Gastrocnemius medialis (tissue), 4 donors: Measurements from ENCODE around the gene SNX24. TPM values are rescaled to one million over a fixed set of nuclear protein-coding genes. Genes with fewer than 3 reads are reported as not detected.

Experiments used
- ATAC-seq, 2 donors: fragments of 150-250 bp; one replicate each; pipeline ENCODE4 v1.9.1; 2016
- DNase-seq, 2 donors: peaks; one replicate each; pipeline ENCODE4 v3.0.0-alpha.2; 2019
- H3K27ac ChIP-seq, 4 donors: fragments of 200-600 bp; sonication (generic); 1 replicate in 1 of 4; 2 replicates in 3 of 4; pipeline ENCODE4 v1.5.1; 2016 to 2018; ENCODE audit warnings: mild to moderate bottlenecking in 2 of 4, moderate library complexity in 1 of 4
- H3K27me3 ChIP-seq, 3 donors: fragments of 200-600 bp; sonication (generic) in 2 of 3; 1 replicate in 1 of 3; 2 replicates in 2 of 3; pipeline versions ENCODE4 v1.5.1 to v1.6.0; 2016 to 2019; ENCODE audit warnings: mild to moderate bottlenecking in 1 of 3, moderate library complexity in 1 of 3
- H3K36me3 ChIP-seq, 2 donors: fragments of 200-600 bp; sonication (generic) in 1 of 2; one replicate each; pipeline ENCODE4 v1.5.1; 2017 to 2018
- H3K4me1 ChIP-seq, 2 donors: fragments of 200-600 bp; sonication (generic) in 1 of 2; one replicate each; pipeline ENCODE4 v1.5.1; 2016 to 2017; ENCODE audit warnings: mild to moderate bottlenecking in 2 of 2
- H3K4me3 ChIP-seq, 4 donors: fragments of 200-600 bp; sonication (generic) in 3 of 4; 1 replicate in 1 of 4; 2 replicates in 3 of 4; pipeline ENCODE4 v1.5.1; 2016 to 2019; ENCODE audit warnings: mild to moderate bottlenecking in 2 of 4
- H3K9me3 ChIP-seq, 3 donors: fragments of 200-600 bp; sonication (generic) in 2 of 3; 1 replicate in 1 of 3; 2 replicates in 2 of 3; pipeline ENCODE4 v1.5.1; 2016 to 2019
- CTCF ChIP-seq, 5 experiments: fragments of 450-650 bp in 3 of 5; fragments of 200-600 bp in 2 of 5; sonication (generic) in 2 of 5; IDR thresholded peaks in 4 of 5; conservative IDR thresholded peaks in 1 of 5; 1 replicate in 4 of 5; 2 replicates in 1 of 5; pipeline ENCODE4 v1.5.1; 2016 to 2019; ENCODE audit warnings: antibody characterized with exemption in 5 of 5, mild to moderate bottlenecking in 3 of 5, moderate library complexity in 3 of 5
- POLR2A ChIP-seq, 2 donors: fragments of 450-650 bp; IDR thresholded peaks; one replicate each; pipeline ENCODE4 v1.6.1; 2017; ENCODE audit warnings: antibody characterized with exemption in 2 of 2, mild to moderate bottlenecking in 2 of 2, moderate library complexity in 2 of 2
- in situ Hi-C, 4 donors: fragments of 200-750 bp; cut with MboI; loops; one replicate each; pipeline versions ENCODE4 v1.15.0 to v1.8.0; 2017; ENCODE audit warnings: low sequenced_read_pairs in 4 of 4
- intact Hi-C: fragments of 100-400 bp; cut with DNase I; formaldehyde crosslinking; loops from one replicate; pipeline ENCODE4 v1.15.1; 2023; ENCODE audit warnings: low total_unique reads
- total RNA-seq, 4 donors: library from RNA; depleted of rRNA; stranded (reverse); fragments of >200 nt; gene quantifications; one replicate each; pipeline versions ENCODE4 v1.1.0 to v1.2.3, GENCODE V29; 2016

Gene SNX24
- total RNA-seq, 4 donors from 2014 or later = 6.9 to 17.8 (median 10.6) TPM

GRCh38 chr5:122954719-122955118 lies 109.3 kb downstream of the SNX24 start:
- Histone ChIP-seq H3K36me3 (no peaks in the 10 kb centered on the region), H3K4me3 (no peak overlapping the region), H3K27me3 (no peaks in the 10 kb centered on the region), H3K4me1 (no peaks in the 10 kb centered on the region), H3K9me3 (peaks cover 0 to 4% (median 0%) of the 10 kb centered on the region in 3 donors), H3K27ac (no peak overlapping the region)
- in situ Hi-C loops (no loop called here), intact Hi-C loops (no loop called here)
- no peak for TF ChIP-seq POLR2A (IDR thresholded peaks at IDR 0.05)
- no peak for TF ChIP-seq CTCF (IDR thresholded peaks at IDR 0.05 in 4 of 5, conservative IDR thresholded peaks at IDR 0.05 in 1 of 5)
- DNase-seq = no peak
- ATAC-seq = no peak

GRCh38 chr5:122957457-122957856 lies 112.0 kb downstream of the SNX24 start:
- Histone ChIP-seq H3K4me3 (no peak overlapping the region), H3K9me3 (peaks cover 0 to 4% (median 0%) of the 10 kb centered on the region in 3 donors), H3K4me1 (no peaks in the 10 kb centered on the region), H3K36me3 (no peaks in the 10 kb centered on the region), H3K27ac (no peak overlapping the region), H3K27me3 (no peaks in the 10 kb centered on the region)
- in situ Hi-C loops (no loop called here), intact Hi-C loops (no loop called here)
- no peak for TF ChIP-seq POLR2A (IDR thresholded peaks at IDR 0.05)
- no peak for TF ChIP-seq CTCF (IDR thresholded peaks at IDR 0.05 in 4 of 5, conservative IDR thresholded peaks at IDR 0.05 in 1 of 5)
- DNase-seq = no peak
- ATAC-seq = no peak

- intact Hi-C loops (no loop called here), in situ Hi-C loops (no loop called here)
- H3K36me3 ChIP-seq = no peaks in the 10 kb centered on the region
- no peak overlapping the region for H3K4me3 ChIP-seq
- no peaks in the 10 kb centered on the region for H3K27me3 ChIP-seq
- no peak overlapping the region for H3K27ac ChIP-seq
- peaks cover 0 to 4% (median 0%) of the 10 kb centered on the region in 3 donors for H3K9me3 ChIP-seq
- no peaks in the 10 kb centered on the region for H3K4me1 ChIP-seq
- DNase-seq (no peak), ATAC-seq (no peak)
- TF ChIP-seq POLR2A (IDR thresholded peaks at IDR 0.05) = no peak
- TF ChIP-seq CTCF (IDR thresholded peaks at IDR 0.05 in 4 of 5, conservative IDR thresholded peaks at IDR 0.05 in 1 of 5) = no peak
These were observed 114.5 kb downstream of the SNX24 start for GRCh38 chr5:122959740-122960445.

- Histone ChIP-seq H3K4me3 (no peak overlapping the region), H3K27me3 (no peaks in the 10 kb centered on the region), H3K4me1 (no peaks in the 10 kb centered on the region), H3K27ac (no peak overlapping the region), H3K9me3 (no peaks in the 10 kb centered on the region), H3K36me3 (no peaks in the 10 kb centered on the region)
- DNase-seq (no peak), ATAC-seq (no peak)
- in situ Hi-C loops = no loop called here
- intact Hi-C loops = no loop called here
- TF ChIP-seq CTCF (IDR thresholded peaks at IDR 0.05 in 4 of 5, conservative IDR thresholded peaks at IDR 0.05 in 1 of 5) = no peak
- TF ChIP-seq POLR2A (IDR thresholded peaks at IDR 0.05) = no peak
These were observed 117.9 kb downstream of the SNX24 start for GRCh38 chr5:122963305-122963704.

- Histone ChIP-seq H3K27me3 (no peaks in the 10 kb centered on the region), H3K9me3 (no peaks in the 10 kb centered on the region), H3K4me3 (no peak overlapping the region), H3K27ac (no peak overlapping the region), H3K4me1 (no peaks in the 10 kb centered on the region), H3K36me3 (no peaks in the 10 kb centered on the region)
- in situ Hi-C loops = no loop called here
- intact Hi-C loops = no loop called here
- DNase-seq = no peak
- no peak for TF ChIP-seq CTCF (IDR thresholded peaks at IDR 0.05 in 4 of 5, conservative IDR thresholded peaks at IDR 0.05 in 1 of 5)
- TF ChIP-seq POLR2A (IDR thresholded peaks at IDR 0.05) = no peak
- ATAC-seq = no peak
These were observed 119.7 kb downstream of the SNX24 start for GRCh38 chr5:122965111-122965510.
